Bone marrow (tissue), 2 donors: Measurements from ENCODE around the gene PARP12.

ENCODE experiments used
- DNase-seq, 2 donors: peaks; one replicate each; lab custom pipeline; 2025; lab: John Stamatoyannopoulos, UW

The PARP12 gene

GRCh38 chr7:139991911-139992310 is 70.8 kb downstream of the PARP12 start:
- DNase-seq = no peak

- no peak for DNase-seq
Observed at GRCh38 chr7:139991269-139991666, 71.5 kb downstream of the PARP12 start.

- no peak for DNase-seq
Observed at GRCh38 chr7:139990571-139991268, 72.0 kb downstream of the PARP12 start.

GRCh38 chr7:139990142-139990535 is 72.6 kb downstream of the PARP12 start:
- DNase-seq = no peak

- no peak for DNase-seq
Observed at GRCh38 chr7:139989366-139990141, 73.2 kb downstream of the PARP12 start.

- DNase-seq = no peak
Observed at GRCh38 chr7:139987691-139988516, 74.8 kb downstream of the PARP12 start.

- DNase-seq = no peak
Observed at GRCh38 chr7:139985811-139986210, 76.9 kb downstream of the PARP12 start.

- DNase-seq = no peak
Observed at GRCh38 chr7:139984642-139985539, 77.9 kb downstream of the PARP12 start.

- no peak for DNase-seq
Observed at GRCh38 chr7:139982927-139983920, 79.5 kb downstream of the PARP12 start.

GRCh38 chr7:139981511-139981895 is 81.2 kb downstream of the PARP12 start:
- DNase-seq = no peak

- DNase-seq = no peak
Observed at GRCh38 chr7:139976838-139977656, 85.7 kb downstream of the PARP12 start.

- no peak for DNase-seq
Observed at GRCh38 chr7:139976055-139976837, 86.5 kb downstream of the PARP12 start.

- DNase-seq = no peak
Observed at GRCh38 chr7:139974179-139974811, 88.5 kb downstream of the PARP12 start.
